ENCODE results near the gene NR2F2. TPM values are rescaled to one million over a fixed set of nuclear protein-coding genes. Genes with fewer than 3 reads are reported as not detected.

Gene NR2F2
- polyA plus RNA-seq (ENCODE audit: insufficient read length in 4 of 4), result 100 to 1,000 TPM; 365 to 726 (median 411) TPM

GRCh38 chr15:96330450-96331143, at the start of gene NR2F2:
NR2F2 (plus strand) TSS chr15:96330700; CDS start chr15:96332106, 1,406 bp downstream.
- peak; percentile 95 to 99 (median 98) for DNase-seq (ENCODE audit: low read depth in 4 of 4, low spot score in 3 of 4)

GRCh38 chr15:96285305-96285704, 45.2 kb upstream of the NR2F2 start:
- no peak for DNase-seq (ENCODE audit: low read depth in 4 of 4, low spot score in 3 of 4)

GRCh38 chr15:96285729-96286254, 44.7 kb upstream of the NR2F2 start:
- no peak for DNase-seq (ENCODE audit: low read depth in 4 of 4, low spot score in 3 of 4)

GRCh38 chr15:96290679-96291078, 39.8 kb upstream of the NR2F2 start:
- DNase-seq (ENCODE audit: low read depth in 4 of 4, low spot score in 3 of 4), result no peak

- DNase-seq (ENCODE audit: low read depth in 4 of 4, low spot score in 3 of 4), result no peak
These were observed 37.9 kb upstream of the NR2F2 start for GRCh38 chr15:96292635-96293034.

GRCh38 chr15:96293441-96293840, 37.1 kb upstream of the NR2F2 start:
- no peak for DNase-seq (ENCODE audit: low read depth in 4 of 4, low spot score in 3 of 4)

- no peak for DNase-seq (ENCODE audit: low read depth in 4 of 4, low spot score in 3 of 4)
These were observed 35.7 kb upstream of the NR2F2 start for GRCh38 chr15:96294766-96295165.

- no peak for DNase-seq (ENCODE audit: low read depth in 4 of 4, low spot score in 3 of 4)
These were observed 34.2 kb upstream of the NR2F2 start for GRCh38 chr15:96296264-96296663.

GRCh38 chr15:96297783-96298182, 32.7 kb upstream of the NR2F2 start:
- DNase-seq (ENCODE audit: low read depth in 4 of 4, low spot score in 3 of 4), result no peak

GRCh38 chr15:96298217-96298616, 32.3 kb upstream of the NR2F2 start:
- DNase-seq (ENCODE audit: low read depth in 4 of 4, low spot score in 3 of 4), result no peak

GRCh38 chr15:96300836-96301235, 29.7 kb upstream of the NR2F2 start:
- DNase-seq (ENCODE audit: low read depth in 4 of 4, low spot score in 3 of 4), result no peak

- no peak for DNase-seq (ENCODE audit: low read depth in 4 of 4, low spot score in 3 of 4)
These were observed 26.9 kb upstream of the NR2F2 start for GRCh38 chr15:96303503-96304056.

- no peak for DNase-seq (ENCODE audit: low read depth in 4 of 4, low spot score in 3 of 4)
These were observed 25.7 kb upstream of the NR2F2 start for GRCh38 chr15:96304839-96305238.

GRCh38 chr15:96306321-96306720, 24.2 kb upstream of the NR2F2 start:
- DNase-seq (ENCODE audit: low read depth in 4 of 4, low spot score in 3 of 4), result no peak

GRCh38 chr15:96307856-96308394, 22.6 kb upstream of the NR2F2 start:
- no peak for DNase-seq (ENCODE audit: low read depth in 4 of 4, low spot score in 3 of 4)

- no peak for DNase-seq (ENCODE audit: low read depth in 4 of 4, low spot score in 3 of 4)
These were observed 21.3 kb upstream of the NR2F2 start for GRCh38 chr15:96309143-96309660.

- no peak for DNase-seq (ENCODE audit: low read depth in 4 of 4, low spot score in 3 of 4)
These were observed 19.1 kb upstream of the NR2F2 start for GRCh38 chr15:96311256-96311955.

GRCh38 chr15:96311956-96312294, 18.6 kb upstream of the NR2F2 start:
- DNase-seq (ENCODE audit: low read depth in 4 of 4, low spot score in 3 of 4), result no peak

- DNase-seq (ENCODE audit: low read depth in 4 of 4, low spot score in 3 of 4), result no peak
These were observed 17.7 kb upstream of the NR2F2 start for GRCh38 chr15:96312641-96313335.

- no peak for DNase-seq (ENCODE audit: low read depth in 4 of 4, low spot score in 3 of 4)
These were observed 16.0 kb upstream of the NR2F2 start for GRCh38 chr15:96314518-96314917.

- no peak for DNase-seq (ENCODE audit: low read depth in 4 of 4, low spot score in 3 of 4)
These were observed 15.5 kb upstream of the NR2F2 start for GRCh38 chr15:96314963-96315362.

Measured in left renal pelvis (tissue), 4 donors.